GM12878 (cell line): ENCODE data around the gene C6orf15. TPM values are rescaled to one million over a fixed set of nuclear protein-coding genes. Genes with fewer than 3 reads are reported as not detected.

Experiments used
- BCL3 ChIP-seq: IDR thresholded peaks from 2 replicates; pipeline ENCODE4 v1.6.1; 2011; ENCODE audit warnings: borderline replicate concordance, low read depth, mild to moderate bottlenecking, moderate library complexity, low read length; ENCODE audit not compliant: insufficient read depth, poor library complexity, severe bottlenecking
- CEBPZ ChIP-seq: fragments of 150-350 bp; IDR thresholded peaks from 2 replicates; pipeline ENCODE4 v1.6.1; 2016; ENCODE audit warnings: low read depth, low read length
- CREM ChIP-seq: IDR thresholded peaks from 2 replicates; pipeline ENCODE4 v1.6.1; 2014; ENCODE audit warnings: antibody characterized with exemption, low read depth
- DPF2 ChIP-seq: fragments of 450-650 bp; IDR thresholded peaks from 2 replicates; pipeline ENCODE4 v1.6.1; 2017; ENCODE audit warnings: mild to moderate bottlenecking
- IRF4 ChIP-seq: IDR thresholded peaks from 2 replicates; pipeline ENCODE4 v1.6.1; 2011; ENCODE audit warnings: low read depth, low read length
- LARP7 ChIP-seq: fragments of 450-650 bp; IDR thresholded peaks from 2 replicates; pipeline ENCODE4 v1.6.1; 2017; ENCODE audit warnings: mild to moderate bottlenecking
- MEF2B ChIP-seq: fragments of 450-650 bp; IDR thresholded peaks from 2 replicates; pipeline ENCODE4 v1.6.1; 2018; ENCODE audit warnings: mild to moderate bottlenecking, moderate library complexity; ENCODE audit not compliant: partially characterized antibody, poor library complexity, severe bottlenecking
- PBX3 ChIP-seq: IDR thresholded peaks from 2 replicates; pipeline ENCODE4 v1.6.1; 2011; ENCODE audit warnings: mild to moderate bottlenecking, low read depth, low read length, moderate library complexity; ENCODE audit not compliant: insufficient replicate concordance
- TARDBP ChIP-seq: IDR thresholded peaks from 2 replicates; pipeline ENCODE4 v1.6.1; 2016; ENCODE audit warnings: borderline replicate concordance
- ZBTB4 ChIP-seq: fragments of 450-650 bp; formaldehyde crosslinking; IDR thresholded peaks from 2 replicates; pipeline ENCODE4 v1.4.0; 2022; ENCODE audit warnings: mild to moderate bottlenecking, moderate library complexity
- ZNF24 ChIP-seq: fragments of 450-650 bp; IDR thresholded peaks from 2 replicates; pipeline ENCODE4 v1.6.1; 2017; ENCODE audit warnings: antibody characterized with exemption, mild to moderate bottlenecking
- ZNF384 ChIP-seq: IDR thresholded peaks from 2 replicates; pipeline ENCODE4 v1.6.1; 2012; ENCODE audit warnings: low read depth, mild to moderate bottlenecking, low read length, improper control_type of control experiment, borderline replicate concordance
- polyA plus RNA-seq, 11 experiments: library from polyadenylated mRNA; depleted of rRNA in 4 of 11; unstranded in 6 of 11; stranded (reverse) in 5 of 11; fragments of >200 nt; fragmentation: Nextera tagmentation in 4 of 11; fragmentation: Illumina TruSeq in 1 of 11; extraction: Ambion mirVana in 4 of 11; extraction: Trizol in 1 of 11; gene quantifications; 1 replicate in 1 of 11; 2 replicates in 10 of 11; pipeline versions ENCODE4 v1.2.1 to v1.2.3, GENCODE V29; 2011 to 2016; ENCODE audit warnings: inconsistent platforms in 2 of 11, missing spikeins in 2 of 11, low read depth in 1 of 11
- total RNA-seq, 4 experiments: library from RNA; depleted of rRNA in 3 of 4; stranded (reverse); fragments of >200 nt in 3 of 4; fragmentation: Illumina TruSeq in 1 of 4; extraction: Trizol in 1 of 4; gene quantifications; 2 replicates each; pipeline versions ENCODE4 v1.2.1 to v1.2.3, GENCODE V29; 2013 to 2021
- TF ChIP-seq, protein P1 (sequence below): fragments of 150-350 bp; IDR thresholded peaks from 2 replicates; pipeline ENCODE4 v1.6.1; 2014; ENCODE audit warnings: mild to moderate bottlenecking, low read depth, low read length

The C6orf15 gene
- total and polyA plus RNA-seq, 10 of the 15 experiments (the other 5 are each of a cell fraction or from before 2014, with no cell fraction given), result not detected

DNA sequence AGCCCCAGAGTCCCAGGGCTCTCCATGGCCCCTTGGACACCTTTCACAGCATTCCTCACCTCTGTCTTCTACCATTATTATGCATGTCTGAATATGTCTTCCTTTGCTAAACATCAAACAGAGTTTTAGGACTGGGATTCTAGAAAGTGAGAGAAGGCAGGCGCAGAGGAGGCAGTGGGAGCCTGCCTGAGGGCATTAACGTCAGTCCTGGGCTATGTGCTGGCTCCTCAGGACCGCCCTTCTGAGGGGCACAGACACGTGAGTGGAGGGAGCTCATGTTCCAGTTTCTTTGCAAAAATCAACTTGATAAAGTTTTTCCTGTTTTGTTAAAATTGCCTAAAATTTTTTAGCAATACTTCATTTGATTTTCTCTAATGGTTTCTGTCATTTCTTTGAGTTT lies 38.0 kb downstream of the C6orf15 start (continued):
- TF ChIP-seq ZBTB4 (CRISPR knock-in tag) (no peak), CREM (no peak), ZNF24 (no peak), MEF2B (no peak), ZNF384 (no peak), PBX3 (no peak), DPF2 (no peak), IRF4 (no peak), TARDBP (no peak), CEBPZ (no peak), BCL3 (no peak), LARP7 (no peak)
- TF ChIP-seq, protein P1, sequence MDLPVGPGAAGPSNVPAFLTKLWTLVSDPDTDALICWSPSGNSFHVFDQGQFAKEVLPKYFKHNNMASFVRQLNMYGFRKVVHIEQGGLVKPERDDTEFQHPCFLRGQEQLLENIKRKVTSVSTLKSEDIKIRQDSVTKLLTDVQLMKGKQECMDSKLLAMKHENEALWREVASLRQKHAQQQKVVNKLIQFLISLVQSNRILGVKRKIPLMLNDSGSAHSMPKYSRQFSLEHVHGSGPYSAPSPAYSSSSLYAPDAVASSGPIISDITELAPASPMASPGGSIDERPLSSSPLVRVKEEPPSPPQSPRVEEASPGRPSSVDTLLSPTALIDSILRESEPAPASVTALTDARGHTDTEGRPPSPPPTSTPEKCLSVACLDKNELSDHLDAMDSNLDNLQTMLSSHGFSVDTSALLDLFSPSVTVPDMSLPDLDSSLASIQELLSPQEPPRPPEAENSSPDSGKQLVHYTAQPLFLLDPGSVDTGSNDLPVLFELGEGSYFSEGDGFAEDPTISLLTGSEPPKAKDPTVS, result no peak
